ENCODE measurements around the gene ATP1A1.

ATP1A1 gene

GRCh38 chr1:116350097-116350645 lies 22.9 kb upstream of the ATP1A1 start:
- no peak overlapping the region for H3K4me3 ChIP-seq (ENCODE audit: low read length)
- DNase-seq, result no peak
- TF ChIP-seq CTCF (IDR thresholded peaks at IDR 0.05; ENCODE audit: low read length), result no peak
- no peak for TF ChIP-seq EZH2 (optimal IDR thresholded peaks at IDR 0.05; ENCODE audit: low read depth, low read length)
- TF ChIP-seq EZH2phosphoT487 (IDR thresholded peaks at IDR 0.05; ENCODE audit: low read length), result no peak
- H3K9me2 ChIP-seq (replicated peaks; ENCODE audit: insufficient read depth, low read length), result no peaks in the 10 kb centered on the region
- H3K9me3 ChIP-seq (replicated peaks; ENCODE audit: insufficient read depth, low read length), result no peaks in the 10 kb centered on the region
- H3K36me3 ChIP-seq (replicated peaks; ENCODE audit: insufficient read depth, low read length), result no peaks in the 10 kb centered on the region
- no peaks in the 10 kb centered on the region for H3K27me3 ChIP-seq (replicated peaks; ENCODE audit: insufficient read depth, low read length)
- no peaks in the 10 kb centered on the region for H3K79me2 ChIP-seq (ENCODE audit: low read length)
- no peaks in the 10 kb centered on the region for H3F3A ChIP-seq (ENCODE audit: insufficient read depth, low read length)
- H4K20me1 ChIP-seq (ENCODE audit: insufficient read depth, low read length), result no peaks in the 10 kb centered on the region
- no peak overlapping the region for H3K27ac ChIP-seq (ENCODE audit: low read length)
- H3K4me1 ChIP-seq (ENCODE audit: low read length), result no peaks in the 10 kb centered on the region
- H3K4me2 ChIP-seq (ENCODE audit: low read depth, low read length), result no peak overlapping the region
- no peak overlapping the region for H2AFZ ChIP-seq (ENCODE audit: low read length)
- no peak overlapping the region for H3K9ac ChIP-seq (ENCODE audit: low read length)

- TF ChIP-seq EZH2 (optimal IDR thresholded peaks at IDR 0.05; ENCODE audit: low read depth, low read length) (no peak), CTCF (IDR thresholded peaks at IDR 0.05; ENCODE audit: low read length) (no peak), EZH2phosphoT487 (IDR thresholded peaks at IDR 0.05; ENCODE audit: low read length) (no peak)
- Histone ChIP-seq H3K36me3 (replicated peaks; ENCODE audit: insufficient read depth, low read length) (no peaks in the 10 kb centered on the region), H3F3A (ENCODE audit: insufficient read depth, low read length) (no peaks in the 10 kb centered on the region), H3K79me2 (ENCODE audit: low read length) (no peaks in the 10 kb centered on the region), H2AFZ (ENCODE audit: low read length) (no peak overlapping the region), H3K4me3 (ENCODE audit: low read length) (no peak overlapping the region), H3K4me2 (ENCODE audit: low read depth, low read length) (no peak overlapping the region), H3K27me3 (replicated peaks; ENCODE audit: insufficient read depth, low read length) (no peaks in the 10 kb centered on the region), H4K20me1 (ENCODE audit: insufficient read depth, low read length) (no peaks in the 10 kb centered on the region), H3K9ac (ENCODE audit: low read length) (no peak overlapping the region), H3K27ac (ENCODE audit: low read length) (no peak overlapping the region), H3K4me1 (ENCODE audit: low read length) (no peaks in the 10 kb centered on the region), H3K9me3 (replicated peaks; ENCODE audit: insufficient read depth, low read length) (no peaks in the 10 kb centered on the region), H3K9me2 (replicated peaks; ENCODE audit: insufficient read depth, low read length) (no peaks in the 10 kb centered on the region)
- DNase-seq, result no peak
Measured at GRCh38 chr1:116351914-116352313, 21.1 kb upstream of the ATP1A1 start.

GRCh38 chr1:116352349-116352813 lies 20.7 kb upstream of the ATP1A1 start:
- no peaks in the 10 kb centered on the region for H3K9me3 ChIP-seq (replicated peaks; ENCODE audit: insufficient read depth, low read length)
- H3K4me2 ChIP-seq (ENCODE audit: low read depth, low read length), result no peak overlapping the region
- TF ChIP-seq EZH2 (optimal IDR thresholded peaks at IDR 0.05; ENCODE audit: low read depth, low read length) (no peak), EZH2phosphoT487 (IDR thresholded peaks at IDR 0.05; ENCODE audit: low read length) (no peak), CTCF (IDR thresholded peaks at IDR 0.05; ENCODE audit: low read length) (no peak)
- no peak overlapping the region for H2AFZ ChIP-seq (ENCODE audit: low read length)
- no peaks in the 10 kb centered on the region for H3K4me1 ChIP-seq (ENCODE audit: low read length)
- H3K27ac ChIP-seq (ENCODE audit: low read length), result no peak overlapping the region
- no peaks in the 10 kb centered on the region for H3K9me2 ChIP-seq (replicated peaks; ENCODE audit: insufficient read depth, low read length)
- no peak overlapping the region for H3K9ac ChIP-seq (ENCODE audit: low read length)
- no peak overlapping the region for H3K4me3 ChIP-seq (ENCODE audit: low read length)
- no peaks in the 10 kb centered on the region for H3K79me2 ChIP-seq (ENCODE audit: low read length)
- DNase-seq, result no peak
- H3K27me3 ChIP-seq (replicated peaks; ENCODE audit: insufficient read depth, low read length), result no peaks in the 10 kb centered on the region
- no peaks in the 10 kb centered on the region for H4K20me1 ChIP-seq (ENCODE audit: insufficient read depth, low read length)
- no peaks in the 10 kb centered on the region for H3K36me3 ChIP-seq (replicated peaks; ENCODE audit: insufficient read depth, low read length)
- no peaks in the 10 kb centered on the region for H3F3A ChIP-seq (ENCODE audit: insufficient read depth, low read length)

All from MM.1S (cell line).